K562 (cell line): ENCODE measurements around the gene PDZD2. TPM values are rescaled to one million over a fixed set of nuclear protein-coding genes. Genes with fewer than 3 reads are reported as not detected.

Experiments used
- ATAC-seq: fragments of 200-7000 bp; cut with Tn5 transposase; 3 replicates; pipeline ENCODE4 v1.9.1; 2020; ENCODE audit warnings: moderate library complexity
- BruUV-seq: library from RNA; stranded (reverse); fragments of 400-500 nt; replicated peaks from 2 replicates; lab custom pipeline; 2021; lab: Mats Ljungman, UMichigan
- CTCF ChIA-PET: fragments of 300-600 bp; formaldehyde crosslinking; extraction: SDS; loops from one replicate; lab custom pipeline; 2021; ENCODE audit warnings: low intra/inter-chr PET ratio; lab: Yijun Ruan, JAX
- POLR2A ChIA-PET: fragments of 300-600, 350-650 bp; sonication (Branson Sonifier 250); formaldehyde crosslinking; extraction: SDS; loops from one replicate; lab custom pipeline; 2021; ENCODE audit warnings: antibody characterized with exemption, inconsistent platforms; lab: Yijun Ruan, JAX
- DNase-seq, 4 experiments: peaks; one replicate each; pipeline versions ENCODE4 v3.0.0 to v3.0.0-alpha.2; 2011 to 2018; ENCODE audit warnings: low spot score in 3 of 4, mixed read lengths in 3 of 4; ENCODE audit errors: extremely low read depth in 1 of 4
- FAIRE-seq: peaks from 2 replicates; lab custom pipeline; 2011; peaks lifted over from hg19 to GRCh38; lab: Jason Lieb, UNC
- H2AFZ ChIP-seq: 2 replicates; pipeline ENCODE4 v1.6.0; 2011; ENCODE audit warnings: low read depth, low read length, control low read depth, inconsistent platforms
- H3K27ac ChIP-seq: fragments of 200-600 bp; 3 replicates; pipeline ENCODE4 v1.8.0; 2011; ENCODE audit warnings: low read depth, mild to moderate bottlenecking, control low read depth, inconsistent platforms, low read length, moderate library complexity, mixed read lengths; ENCODE audit errors: extremely low read depth
- H3K27me3 ChIP-seq, 2 experiments: fragments of 300-600 bp in 1 of 2; 2 replicates in 1 of 2; 3 replicates in 1 of 2; pipeline versions ENCODE4 v1.6.0 to v1.8.0; 2011; ENCODE audit warnings: inconsistent platforms in 2 of 2, low read length in 2 of 2, mild to moderate bottlenecking in 1 of 2, mixed read lengths in 1 of 2, moderate library complexity in 1 of 2; ENCODE audit not compliant: control insufficient read depth in 2 of 2, insufficient read depth in 2 of 2
- H3K36me3 ChIP-seq: fragments of 300-600 bp; 3 replicates; pipeline ENCODE4 v1.8.0; 2011; ENCODE audit warnings: mild to moderate bottlenecking, low read length, inconsistent platforms; ENCODE audit not compliant: control insufficient read depth, insufficient read depth
- H3K4me1 ChIP-seq, 2 experiments: fragments of 200-600 bp in 1 of 2; replicated peaks in 1 of 2; 2 replicates in 1 of 2; 3 replicates in 1 of 2; pipeline versions ENCODE4 v1.5.1 to v1.8.0; 2011; ENCODE audit warnings: inconsistent platforms in 2 of 2, low read length in 2 of 2, mild to moderate bottlenecking in 1 of 2, mixed read lengths in 1 of 2, moderate library complexity in 1 of 2; ENCODE audit not compliant: control insufficient read depth in 2 of 2, insufficient read depth in 2 of 2
- H3K4me2 ChIP-seq: 2 replicates; pipeline ENCODE4 v1.6.1; 2011; ENCODE audit warnings: low read length, control low read depth, inconsistent platforms, mixed read lengths; ENCODE audit not compliant: insufficient read depth
- H3K4me3 ChIP-seq: fragments of 200-600 bp; sonication (generic), shearing (Covaris generic); 2 replicates; pipeline ENCODE4 v1.5.1; 2016; ENCODE audit warnings: control low read depth, inconsistent platforms
- H3K79me2 ChIP-seq: fragments of 200-600 bp; 3 replicates; pipeline ENCODE4 v1.8.0; 2011; ENCODE audit warnings: low read length, inconsistent platforms; ENCODE audit not compliant: control insufficient read depth, insufficient read depth
- H3K9ac ChIP-seq, 2 experiments: 2 replicates each; pipeline versions ENCODE4 v1.6.0 to v1.6.1; 2011; ENCODE audit warnings: low read depth in 2 of 2, low read length in 2 of 2, control low read depth in 1 of 2, inconsistent platforms in 1 of 2, mild to moderate bottlenecking in 1 of 2, mixed read lengths in 1 of 2; ENCODE audit not compliant: insufficient read depth in 1 of 2
- H3K9me1 ChIP-seq: one replicate; pipeline ENCODE4 v1.6.0; 2011; ENCODE audit warnings: inconsistent platforms, mild to moderate bottlenecking, low read length, moderate library complexity; ENCODE audit not compliant: control insufficient read depth, insufficient read depth
- H3K9me3 ChIP-seq: replicated peaks from 2 replicates; pipeline ENCODE4 v1.5.1; 2011; ENCODE audit warnings: low read depth, low read length, inconsistent platforms; ENCODE audit not compliant: control insufficient read depth, insufficient read depth
- H4K20me1 ChIP-seq: replicated peaks from 2 replicates; pipeline ENCODE4 v1.6.1; 2011; ENCODE audit warnings: low read length, inconsistent platforms, mixed read lengths; ENCODE audit not compliant: control insufficient read depth, insufficient read depth
- CEBPG ChIP-seq, 3 experiments: fragments of 200-800 bp in 1 of 3; sonication (Bioruptor generic) in 1 of 3; sonication (generic) in 1 of 3; formaldehyde crosslinking in 1 of 3; IDR thresholded peaks in 2 of 3; conservative IDR thresholded peaks in 1 of 3; 2 replicates each; pipeline versions ENCODE4 v1.6.1 to v1.8.0; 2016 to 2022; ENCODE audit warnings: missing compliant biosample characterization in 2 of 3, missing genetic modification characterization in 2 of 3, mild to moderate bottlenecking in 1 of 3, missing genetic modification reagents in 1 of 3
- ERF ChIP-seq: fragments of 450-650 bp; formaldehyde crosslinking; IDR thresholded peaks from 2 replicates; pipeline ENCODE4 v1.4.0; 2020; ENCODE audit warnings: mild to moderate bottlenecking, mixed read lengths
- NELFE ChIP-seq: IDR thresholded peaks from 2 replicates; pipeline ENCODE4 v1.6.1; 2011; ENCODE audit warnings: mild to moderate bottlenecking; ENCODE audit not compliant: insufficient read depth, insufficient read length
- PTTG1 ChIP-seq: fragments of 450-650 bp; IDR thresholded peaks from 2 replicates; pipeline ENCODE4 v1.6.1; 2016; ENCODE audit warnings: low read depth, mild to moderate bottlenecking, missing genetic modification characterization, missing compliant biosample characterization
- ZNF232 ChIP-seq: sonication (generic); formaldehyde crosslinking; IDR thresholded peaks from 2 replicates; pipeline ENCODE4 v1.8.0; 2022; ENCODE audit warnings: mild to moderate bottlenecking, missing genetic modification reagents
- WGBS: fragments of 100-300 bp; shearing (Covaris generic); methylation state at CpG from one replicate; pipeline ENCODE4 v1.1.6; 2016; ENCODE audit warnings: low coverage, mixed read lengths; ENCODE audit not compliant: insufficient coverage; ENCODE audit errors: missing lambda C conversion rate; 5-methylcytosine and 5-hydroxymethylcytosine counted together
- in situ Hi-C: fragments of 300-500 bp; cut with MboI; formaldehyde crosslinking; loops from 4 replicates; pipeline ENCODE4 v1.15.0; 2018; ENCODE audit warnings: inconsistent platforms, mixed read lengths
- intact Hi-C: fragments of 100-400 bp; cut with micrococcal nuclease; formaldehyde crosslinking; loops from 2 replicates; pipeline ENCODE4 v1.14.2; 2022
- polyA plus RNA-seq, 8 experiments: library from polyadenylated mRNA; depleted of rRNA in 4 of 8; stranded (reverse) in 5 of 8; unstranded in 3 of 8; fragments of >200 nt; fragmentation: Nextera tagmentation in 2 of 8; fragmentation: Illumina TruSeq in 1 of 8; extraction: Ambion mirVana in 2 of 8; extraction: Trizol in 1 of 8; gene quantifications; 2 replicates each; pipeline versions ENCODE4 v1.2.1 to v1.2.3, GENCODE V29; 2011 to 2014; ENCODE audit warnings: inconsistent platforms in 1 of 8, missing spikeins in 1 of 8
- total RNA-seq, 7 experiments: library from RNA; depleted of rRNA in 6 of 7; stranded (reverse); fragments of >200 nt in 6 of 7; fragmentation: Illumina TruSeq in 2 of 7; extraction: Trizol in 2 of 7; gene quantifications; 2 replicates each; pipeline versions ENCODE4 v1.2.1 to v1.2.3, GENCODE V29; 2011 to 2021; ENCODE audit warnings: low replicate concordance in 1 of 7

The PDZD2 gene
- total and polyA plus RNA-seq, 9 of the 15 experiments (the other 6 are each of a cell fraction or from before 2014, with no cell fraction given): 0.02 to 0.08 (median 0.04) TPM; not detected in 6

- BruUV-seq: no TSS peak
These were observed 504.9 kb downstream of the PDZD2 start for GRCh38 chr5:32143617-32144377.

More at GRCh38 chr5:32143617-32144377, 504.9 kb downstream of the PDZD2 start:
- ATAC-seq: no peak
- DNase-seq: no peak
- Histone ChIP-seq H3K9ac (no peak overlapping the region), H3K27me3 (no peaks in the 10 kb centered on the region), H3K79me2 (peaks cover 77% of the 10 kb centered on the region), H3K4me2 (no peak overlapping the region), H2AFZ (no peak overlapping the region), H3K9me1 (peaks cover 3% of the 10 kb centered on the region), H3K27ac (no peak overlapping the region), H3K4me3 (no peak overlapping the region), H4K20me1 (peaks cover 33% of the 10 kb centered on the region), H3K9me3 (no peaks in the 10 kb centered on the region), H3K4me1 (peaks cover 0 to 4% of the 10 kb centered on the region in 2 experiments; a peak in 3 of 5 replicates), H3K36me3 (peaks cover 55% of the 10 kb centered on the region)
- intact Hi-C loops: no loop called here
- ChIA-PET CTCF (no interaction called here), POLR2A (interaction anchor here (0.6 to 0.7 kb wide), 2 partner anchors 11 to 12 kb away, joined by 3 read pairs; no protein-coding TSS in a partner anchor)
- no peak for FAIRE-seq
- WGBS: 90% methylated on average over 6 of the region's 6 CpGs
- TF ChIP-seq CEBPG (CRISPR knock-in tag; IDR thresholded peaks at IDR 0.05) (no peak), CEBPG (tag; conservative IDR thresholded peaks at IDR 0.05 in 1 of 2, IDR thresholded peaks at IDR 0.05 in 1 of 2) (no peak), ERF (CRISPR knock-in tag) (0 out of 2 replicates have a peak, but pooled peaks have one; percentile 36), NELFE (no peak), ZNF232 (CRISPR knock-in tag) (no peak), PTTG1 (no peak)
- in situ Hi-C loops: no loop called here
